Measurements from ENCODE around the gene TRIM52. TPM values are rescaled to one million over a fixed set of nuclear protein-coding genes. Genes with fewer than 3 reads are reported as not detected.
A peak's percentile ranks its signal among the peaks of the same experiment; 100 is the strongest.

The TRIM52 gene
- polyA plus RNA-seq, 1 of the 3 experiments (the other 2 are of a cell fraction): 6.4 TPM

DNA sequence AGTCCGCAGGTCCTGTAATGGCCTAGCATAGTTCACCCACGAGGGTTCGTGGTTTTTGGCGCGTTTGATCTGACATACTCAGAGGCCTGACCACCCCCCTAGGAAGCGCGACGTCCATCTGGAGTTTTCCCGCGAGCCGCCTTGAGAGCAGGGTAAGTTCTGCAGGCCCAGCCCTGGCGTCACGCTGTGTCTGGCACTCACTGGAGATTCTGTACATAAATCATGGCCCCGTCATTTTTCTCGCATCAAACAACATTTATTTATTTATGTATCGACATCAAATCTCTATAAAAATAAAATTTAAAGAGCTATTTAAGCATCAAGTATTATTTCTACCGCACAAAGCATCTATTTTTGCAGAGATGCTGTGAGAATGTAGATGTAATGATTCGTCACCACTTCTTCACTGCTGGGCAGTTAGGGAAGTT lies 38.3 kb downstream of the TRIM52 start:
- Histone ChIP-seq H3K4me1 (ENCODE audit: control insufficient read depth in 1 of 2, insufficient read depth in 2 of 2, low read depth in 1 of 2, low read length in 1 of 2) (peaks cover 0 to 18% of the 10 kb centered on the region in 2 experiments; a peak in 2 of 4 replicates), H3K4me3 (ENCODE audit: low read depth in 2 of 2, low read length in 1 of 2) (peak overlapping the region; percentile 67 to 86), H3K27ac (ENCODE audit: low read depth in 2 of 2, low read length in 1 of 2) (peak overlapping the region; percentile 97 to 98), H3K9me3 (no peaks in the 10 kb centered on the region), H3K79me2 (ENCODE audit: insufficient read depth) (peaks cover 39% of the 10 kb centered on the region), H3K4me2 (peak overlapping the region; percentile 97), H3K27me3 (ENCODE audit: insufficient read depth) (no peaks in the 10 kb centered on the region), H3K36me3 (replicated peaks in 1 of 2; ENCODE audit: control insufficient read depth in 1 of 2, insufficient read depth in 2 of 2, low read length in 1 of 2) (peaks cover 2 to 8% of the 10 kb centered on the region in 2 experiments), H3K9ac (peak overlapping the region; percentile 95), H4K20me1 (ENCODE audit: insufficient read depth) (peaks cover 4% of the 10 kb centered on the region), H3K9me2 (no peaks in the 10 kb centered on the region), H2AFZ (ENCODE audit: low read depth) (peak overlapping the region; percentile 71; the same call in 1 of the 2 replicates), H3F3A (replicated peaks; ENCODE audit: insufficient read depth) (peaks cover 38% of the 10 kb centered on the region)
- no peak for DNase-seq
- ChIA-PET CTCF (interaction anchor here (1.0 to 3.5 kb wide), 6 partner anchors 11 to 50 kb away, joined by 3 to 14 read pairs (median 6); no protein-coding TSS in a partner anchor), POLR2A (interaction anchor here (1.0 to 3.4 kb wide), 4 partner anchors 12 to 39 kb away, joined by 4 to 29 read pairs (median 6); partner anchors contain the start of gene TRIM52)
- TF ChIP-seq TCF12 (IDR thresholded peaks at IDR 0.05): no peak
- TF ChIP-seq MAX (IDR thresholded peaks at IDR 0.05; ENCODE audit: low read depth): peak; percentile 20
- WGBS (ENCODE audit: low lambda C conversion rate): under 1% methylated on average over 12 of the region's 18 CpGs

DNA sequence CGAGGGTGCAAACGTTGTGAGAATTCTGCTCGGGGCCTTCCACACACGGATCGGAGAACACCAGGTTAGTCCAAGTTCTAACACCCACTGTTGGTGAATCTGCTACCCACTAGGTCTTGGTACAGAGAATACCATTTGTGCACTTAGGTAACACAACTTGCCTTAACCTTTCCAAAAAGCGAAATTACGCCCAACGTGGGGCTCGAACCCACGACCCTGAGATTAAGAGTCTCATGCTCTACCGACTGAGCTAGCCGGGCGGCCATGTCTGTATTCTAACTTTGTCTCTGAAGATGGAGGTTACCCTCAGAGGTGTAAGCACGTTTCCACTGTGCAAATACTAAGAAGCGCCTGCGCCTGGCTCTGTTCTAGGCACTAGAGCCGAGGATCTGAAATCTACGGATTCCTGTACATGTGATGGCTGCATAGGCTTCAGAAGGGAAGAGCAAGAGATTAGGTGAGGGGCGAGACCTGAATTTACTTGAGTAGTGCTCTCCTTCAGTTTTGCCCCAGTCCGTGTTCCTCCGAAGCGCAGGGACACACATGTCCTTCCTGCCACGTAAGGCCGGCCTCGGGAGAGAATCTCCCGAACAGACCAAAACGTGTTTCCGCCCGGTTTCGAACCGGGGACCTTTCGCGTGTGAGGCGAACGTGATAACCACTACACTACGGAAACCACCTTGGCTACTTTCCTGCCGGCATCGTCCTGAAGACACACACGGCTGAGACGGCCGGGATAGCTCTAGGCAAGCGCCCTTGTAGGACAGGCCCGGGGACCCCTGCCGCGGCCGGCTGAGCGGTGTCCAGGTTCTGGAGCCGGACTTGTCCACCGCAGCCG lies 38.9 kb downstream of the TRIM52 start:
- peaks cover 5% of the 10 kb centered on the region for H4K20me1 ChIP-seq (ENCODE audit: insufficient read depth)
- peak overlapping the region; percentile 71; the same call in 1 of the 2 replicates for H2AFZ ChIP-seq (ENCODE audit: low read depth)
- peaks cover 0 to 24% of the 10 kb centered on the region in 2 experiments; a peak in 2 of 4 replicates for H3K4me1 ChIP-seq (ENCODE audit: control insufficient read depth in 1 of 2, insufficient read depth in 2 of 2, low read depth in 1 of 2, low read length in 1 of 2)
- no peaks in the 10 kb centered on the region for H3K27me3 ChIP-seq (ENCODE audit: insufficient read depth)
- peak overlapping the region; percentile 67 to 86 for H3K4me3 ChIP-seq (ENCODE audit: low read depth in 2 of 2, low read length in 1 of 2)
- peak; percentile 70 for DNase-seq
- H3K4me2 ChIP-seq: peak overlapping the region; percentile 97
- peaks cover 2% of the 10 kb centered on the region in 2 experiments for H3K36me3 ChIP-seq (replicated peaks in 1 of 2; ENCODE audit: control insufficient read depth in 1 of 2, insufficient read depth in 2 of 2, low read length in 1 of 2)
- 4% methylated on average over 28 of the region's 50 CpGs for WGBS (ENCODE audit: low lambda C conversion rate)
- POLR2A ChIA-PET: interaction anchor here (1.0 to 3.4 kb wide), 5 partner anchors 13 to 39 kb away, joined by 4 to 29 read pairs (median 7); partner anchors contain the start of genes RACK1 and TRIM52
- peaks cover 44% of the 10 kb centered on the region for H3F3A ChIP-seq (replicated peaks; ENCODE audit: insufficient read depth)
- peak overlapping the region; percentile 97 to 98 for H3K27ac ChIP-seq (ENCODE audit: low read depth in 2 of 2, low read length in 1 of 2)
- H3K9me3 ChIP-seq: no peaks in the 10 kb centered on the region
- peak overlapping the region; percentile 95 for H3K9ac ChIP-seq
- CTCF ChIA-PET: interaction anchor here (1.0 to 3.5 kb wide), 6 partner anchors 12 to 49 kb away, joined by 3 to 14 read pairs (median 6); no protein-coding TSS in a partner anchor
- H3K9me2 ChIP-seq: no peaks in the 10 kb centered on the region
- H3K79me2 ChIP-seq (ENCODE audit: insufficient read depth): peaks cover 33% of the 10 kb centered on the region
- TF ChIP-seq, protein P1, sequence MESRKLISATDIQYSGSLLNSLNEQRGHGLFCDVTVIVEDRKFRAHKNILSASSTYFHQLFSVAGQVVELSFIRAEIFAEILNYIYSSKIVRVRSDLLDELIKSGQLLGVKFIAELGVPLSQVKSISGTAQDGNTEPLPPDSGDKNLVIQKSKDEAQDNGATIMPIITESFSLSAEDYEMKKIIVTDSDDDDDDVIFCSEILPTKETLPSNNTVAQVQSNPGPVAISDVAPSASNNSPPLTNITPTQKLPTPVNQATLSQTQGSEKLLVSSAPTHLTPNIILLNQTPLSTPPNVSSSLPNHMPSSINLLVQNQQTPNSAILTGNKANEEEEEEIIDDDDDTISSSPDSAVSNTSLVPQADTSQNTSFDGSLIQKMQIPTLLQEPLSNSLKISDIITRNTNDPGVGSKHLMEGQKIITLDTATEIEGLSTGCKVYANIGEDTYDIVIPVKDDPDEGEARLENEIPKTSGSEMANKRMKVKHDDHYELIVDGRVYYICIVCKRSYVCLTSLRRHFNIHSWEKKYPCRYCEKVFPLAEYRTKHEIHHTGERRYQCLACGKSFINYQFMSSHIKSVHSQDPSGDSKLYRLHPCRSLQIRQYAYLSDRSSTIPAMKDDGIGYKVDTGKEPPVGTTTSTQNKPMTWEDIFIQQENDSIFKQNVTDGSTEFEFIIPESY (IDR thresholded peaks at IDR 0.05; ENCODE audit: borderline replicate concordance, low read depth): 0 out of 2 replicates have a peak, but pooled peaks have one; percentile 13
- TF ChIP-seq TCF12 (IDR thresholded peaks at IDR 0.05): no peak; the same call in 1 of the 2 replicates
- TF ChIP-seq JUND (IDR thresholded peaks at IDR 0.05): no peak
- TF ChIP-seq GATA2 (CRISPR knock-in tag; IDR thresholded peaks at IDR 0.05): 0 out of 2 replicates have a peak, but pooled peaks have one; percentile 22
- no peak for TF ChIP-seq FOXM1 (IDR thresholded peaks at IDR 0.05; ENCODE audit: low read depth)
- TF ChIP-seq CHD2 (IDR thresholded peaks at IDR 0.05; ENCODE audit: low read length, partially characterized antibody): peak; percentile 23
- no peak for TF ChIP-seq SMC3 (IDR thresholded peaks at IDR 0.05; ENCODE audit: low read depth, low read length)
- no peak for TF ChIP-seq USF2 (IDR thresholded peaks at IDR 0.05; ENCODE audit: borderline replicate concordance, low read depth, low read length)
- peak; percentile 11; the same call in 1 of the 2 replicates for TF ChIP-seq TEAD4 (IDR thresholded peaks at IDR 0.05; ENCODE audit: borderline replicate concordance, insufficient read depth)
- TF ChIP-seq, protein P2, sequence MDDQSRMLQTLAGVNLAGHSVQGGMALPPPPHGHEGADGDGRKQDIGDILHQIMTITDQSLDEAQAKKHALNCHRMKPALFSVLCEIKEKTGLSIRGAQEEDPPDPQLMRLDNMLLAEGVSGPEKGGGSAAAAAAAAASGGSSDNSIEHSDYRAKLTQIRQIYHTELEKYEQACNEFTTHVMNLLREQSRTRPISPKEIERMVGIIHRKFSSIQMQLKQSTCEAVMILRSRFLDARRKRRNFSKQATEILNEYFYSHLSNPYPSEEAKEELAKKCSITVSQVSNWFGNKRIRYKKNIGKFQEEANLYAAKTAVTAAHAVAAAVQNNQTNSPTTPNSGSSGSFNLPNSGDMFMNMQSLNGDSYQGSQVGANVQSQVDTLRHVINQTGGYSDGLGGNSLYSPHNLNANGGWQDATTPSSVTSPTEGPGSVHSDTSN (IDR thresholded peaks at IDR 0.05): no peak
- peak; percentile 70 for TF ChIP-seq MAX (IDR thresholded peaks at IDR 0.05; ENCODE audit: low read depth)
- peak; percentile 29; the same call in 1 of the 2 replicates for TF ChIP-seq TAF1 (IDR thresholded peaks at IDR 0.05; ENCODE audit: borderline replicate concordance, low read depth, low read length)
- peak; percentile 69; the same call in 1 of the 2 replicates for TF ChIP-seq YY1 (IDR thresholded peaks at IDR 0.05; ENCODE audit: low read depth)
- no peak for TF ChIP-seq NFIC (IDR thresholded peaks at IDR 0.05; ENCODE audit: borderline replicate concordance)
- TF ChIP-seq, protein P3, sequence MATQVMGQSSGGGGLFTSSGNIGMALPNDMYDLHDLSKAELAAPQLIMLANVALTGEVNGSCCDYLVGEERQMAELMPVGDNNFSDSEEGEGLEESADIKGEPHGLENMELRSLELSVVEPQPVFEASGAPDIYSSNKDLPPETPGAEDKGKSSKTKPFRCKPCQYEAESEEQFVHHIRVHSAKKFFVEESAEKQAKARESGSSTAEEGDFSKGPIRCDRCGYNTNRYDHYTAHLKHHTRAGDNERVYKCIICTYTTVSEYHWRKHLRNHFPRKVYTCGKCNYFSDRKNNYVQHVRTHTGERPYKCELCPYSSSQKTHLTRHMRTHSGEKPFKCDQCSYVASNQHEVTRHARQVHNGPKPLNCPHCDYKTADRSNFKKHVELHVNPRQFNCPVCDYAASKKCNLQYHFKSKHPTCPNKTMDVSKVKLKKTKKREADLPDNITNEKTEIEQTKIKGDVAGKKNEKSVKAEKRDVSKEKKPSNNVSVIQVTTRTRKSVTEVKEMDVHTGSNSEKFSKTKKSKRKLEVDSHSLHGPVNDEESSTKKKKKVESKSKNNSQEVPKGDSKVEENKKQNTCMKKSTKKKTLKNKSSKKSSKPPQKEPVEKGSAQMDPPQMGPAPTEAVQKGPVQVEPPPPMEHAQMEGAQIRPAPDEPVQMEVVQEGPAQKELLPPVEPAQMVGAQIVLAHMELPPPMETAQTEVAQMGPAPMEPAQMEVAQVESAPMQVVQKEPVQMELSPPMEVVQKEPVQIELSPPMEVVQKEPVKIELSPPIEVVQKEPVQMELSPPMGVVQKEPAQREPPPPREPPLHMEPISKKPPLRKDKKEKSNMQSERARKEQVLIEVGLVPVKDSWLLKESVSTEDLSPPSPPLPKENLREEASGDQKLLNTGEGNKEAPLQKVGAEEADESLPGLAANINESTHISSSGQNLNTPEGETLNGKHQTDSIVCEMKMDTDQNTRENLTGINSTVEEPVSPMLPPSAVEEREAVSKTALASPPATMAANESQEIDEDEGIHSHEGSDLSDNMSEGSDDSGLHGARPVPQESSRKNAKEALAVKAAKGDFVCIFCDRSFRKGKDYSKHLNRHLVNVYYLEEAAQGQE (IDR thresholded peaks at IDR 0.05; ENCODE audit: low read depth, low read length): no peak

All from SK-N-SH (cell line).